TTC549 (cell line): Measurements from ENCODE around the gene ILRUN.
"Not testable (repeated sequence)": the region's sequence is repeated elsewhere in the genome, so short reads cannot be mapped to it uniquely, and the experiment has no call there.

Source experiments
- FAIRE-seq: peaks from 2 replicates; lab custom pipeline; 2012; peaks lifted over from hg19 to GRCh38; lab: Jason Lieb, UNC

ILRUN gene

DNA sequence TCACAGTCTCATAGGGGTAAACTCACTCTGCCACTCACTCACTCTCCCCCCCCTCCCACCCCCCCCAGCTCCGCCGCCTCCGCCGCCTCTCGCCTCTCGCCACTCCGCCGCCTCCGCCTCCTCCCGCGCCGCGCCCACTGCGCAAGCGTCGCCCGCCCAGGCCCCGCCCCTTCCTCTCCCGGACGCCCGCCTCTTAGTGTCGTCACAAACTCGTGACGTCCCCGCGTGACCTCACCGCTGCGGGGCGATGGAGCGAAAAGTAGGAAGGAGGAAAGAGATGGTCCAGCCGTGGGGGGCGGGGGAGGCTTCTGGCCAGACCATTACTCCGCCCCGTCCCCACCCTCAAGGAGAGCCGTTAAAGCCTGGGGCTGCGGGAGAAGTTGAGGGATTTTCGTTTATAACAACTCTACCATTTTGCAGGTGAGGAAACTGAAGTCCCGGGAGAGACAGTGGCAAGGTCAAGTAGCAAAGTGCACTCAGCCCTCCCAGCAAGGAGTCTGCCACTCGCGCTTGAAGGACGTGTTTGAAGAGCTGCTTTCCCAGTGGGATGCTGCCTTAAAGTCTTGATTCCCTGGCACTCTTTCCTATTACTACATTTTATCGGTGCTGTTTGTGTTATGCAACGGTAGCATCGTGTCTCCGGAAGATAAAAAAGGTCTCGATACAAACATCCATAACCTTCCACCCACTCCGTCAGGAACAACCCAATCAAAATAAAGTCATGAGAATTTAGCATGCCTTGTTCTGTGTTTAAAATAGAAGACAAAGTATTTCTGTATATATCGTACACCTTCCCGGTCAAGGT is at the start of gene ILRUN:
Gene ILRUN, minus strand, starts transcription at position 29 of the 805 bp plus-strand sequence. CDS start 164 bp downstream, outside the sequence.
- no peak for FAIRE-seq

DNA sequence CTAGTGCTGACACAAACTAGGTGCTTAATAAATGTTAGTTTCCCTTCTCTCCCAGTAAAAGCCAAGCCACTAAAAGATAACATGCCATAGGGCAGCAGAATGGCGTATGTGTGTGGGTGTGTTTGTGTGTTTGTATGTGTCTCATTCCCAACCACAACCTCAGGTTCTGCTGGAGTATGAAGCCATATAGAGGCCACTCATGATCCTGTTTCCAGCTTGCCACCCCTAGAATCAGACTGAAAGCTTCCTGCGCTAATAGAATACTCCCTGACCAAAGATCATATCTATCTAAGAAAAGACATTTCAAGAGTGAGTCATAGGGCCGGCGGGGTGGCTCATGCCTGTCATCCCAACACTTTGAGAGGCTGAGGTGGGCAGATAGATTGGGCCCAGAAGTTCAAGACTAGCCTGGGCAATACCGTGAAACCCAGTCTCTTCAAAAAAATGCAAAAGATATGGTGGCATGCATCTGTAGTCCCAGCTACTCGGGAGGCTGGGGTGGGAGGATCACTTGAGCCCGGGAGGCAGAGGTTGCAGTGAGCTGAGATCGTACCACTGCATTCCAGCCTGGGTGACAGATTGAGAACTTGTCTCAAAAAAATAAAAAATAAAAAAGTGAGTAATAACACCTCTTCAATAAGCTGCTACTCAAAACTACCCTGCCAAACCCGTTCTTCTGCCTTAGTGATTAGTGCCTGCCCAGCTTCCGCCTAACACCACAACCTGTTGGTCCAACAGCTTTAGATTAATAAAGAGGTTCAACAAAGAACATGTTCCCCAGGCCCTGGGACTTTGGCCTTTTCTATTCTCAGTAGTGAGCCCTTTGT is 48.9 kb upstream of the ILRUN start:
- no peak for FAIRE-seq

DNA sequence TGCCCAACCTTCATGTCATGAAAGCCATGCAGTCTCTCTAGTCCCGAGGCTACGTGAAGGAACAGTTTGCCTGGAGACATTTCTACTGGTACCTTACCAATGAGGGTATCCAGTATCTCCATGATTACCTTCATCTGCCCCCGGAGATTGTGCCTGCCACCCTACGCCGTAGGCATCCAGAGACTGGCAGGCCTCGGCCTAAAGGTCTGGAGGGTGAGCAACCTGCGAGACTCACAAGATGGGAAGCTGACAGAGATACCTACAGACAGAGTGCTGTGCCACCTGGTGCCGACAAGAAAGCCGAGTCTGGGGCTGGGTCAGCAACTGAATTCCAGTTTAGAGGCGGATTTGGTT is 47.7 kb upstream of the ILRUN start:
- not testable (repeated sequence) for FAIRE-seq

DNA sequence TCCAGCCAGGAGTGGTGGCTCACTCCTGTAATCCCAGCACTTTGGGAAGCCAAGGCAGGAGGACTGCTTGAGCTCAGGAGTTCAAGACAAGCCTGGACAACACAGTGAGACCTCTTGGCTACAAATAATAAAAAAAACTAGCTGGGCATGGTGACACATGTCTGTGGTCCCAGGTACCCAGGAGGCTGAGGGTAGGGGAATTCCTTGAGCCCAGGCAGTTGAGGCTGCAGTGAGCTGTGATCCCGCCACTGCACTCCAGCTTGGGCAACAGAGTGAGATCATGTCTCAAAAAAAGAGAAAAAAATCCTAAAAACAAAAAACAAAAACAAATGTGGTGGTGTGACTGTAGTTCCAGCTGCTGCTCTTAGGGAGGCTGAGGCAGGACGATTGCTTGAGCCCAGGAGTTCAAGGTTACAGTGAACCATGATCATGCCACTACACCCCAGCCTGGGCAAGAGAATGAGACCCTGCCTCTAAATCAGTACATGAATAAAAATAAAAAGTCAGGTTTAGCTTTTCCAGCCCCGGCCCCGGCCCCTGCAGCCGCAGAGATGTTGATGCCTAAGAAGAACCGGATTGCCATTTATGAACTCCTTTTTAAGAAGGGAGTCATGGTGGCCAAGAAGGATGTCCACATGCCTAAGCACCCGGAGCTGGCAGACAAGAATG is 47.2 kb upstream of the ILRUN start:
- FAIRE-seq: no peak

DNA sequence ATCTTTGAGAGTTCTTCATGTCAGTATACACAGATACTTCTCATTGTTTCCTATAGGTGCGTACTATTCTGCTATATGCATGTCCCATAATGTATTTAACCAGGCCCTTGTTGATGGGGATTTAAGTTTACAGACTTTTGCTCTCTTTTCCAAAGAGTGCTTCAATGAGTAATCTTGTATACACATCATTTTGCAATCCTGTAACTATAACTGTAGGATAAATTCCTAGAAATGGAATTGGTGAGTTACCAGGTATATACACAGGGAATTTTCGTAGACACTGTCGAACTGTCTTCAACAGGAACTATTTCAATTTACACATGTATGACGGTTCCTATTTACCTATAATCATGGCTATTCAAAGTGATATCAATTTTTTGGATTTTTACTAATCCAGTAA is 45.5 kb upstream of the ILRUN start:
- no peak for FAIRE-seq

GRCh38 chr6:34736823-34737222 is 40.3 kb upstream of the ILRUN start:
- no peak for FAIRE-seq

DNA sequence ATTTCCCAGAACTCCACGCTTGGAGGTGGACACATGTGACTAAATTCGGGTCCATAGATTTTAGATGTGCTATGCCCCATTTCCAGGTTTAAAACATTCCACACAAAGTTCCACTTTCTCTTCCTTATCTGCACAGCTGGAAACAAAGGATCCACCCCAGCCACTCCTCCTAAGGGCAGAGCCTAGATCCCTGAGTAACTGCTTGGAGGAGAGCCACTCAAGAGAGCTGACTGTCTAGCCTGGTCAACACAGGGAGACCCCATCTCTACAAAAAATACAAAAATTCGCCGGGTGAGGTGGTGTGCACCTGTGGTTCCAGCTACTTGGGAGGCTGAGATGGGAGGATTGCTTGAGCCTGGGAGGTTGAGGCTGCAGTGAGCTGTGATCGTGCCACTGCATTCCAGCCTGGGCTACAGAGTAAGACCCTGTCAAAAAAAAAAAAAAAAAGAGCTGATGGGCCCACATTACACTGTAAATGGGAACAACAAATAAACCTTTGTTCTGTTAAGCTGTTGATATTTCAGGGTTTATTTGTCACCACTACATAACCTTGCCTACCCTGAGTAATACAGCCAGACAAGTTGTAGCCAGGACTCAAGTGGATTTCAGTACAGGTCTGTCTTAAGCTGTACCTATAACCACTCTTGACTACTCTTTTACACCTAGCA is 35.0 kb upstream of the ILRUN start:
- no peak for FAIRE-seq

GRCh38 chr6:34729631-34730470 is 33.3 kb upstream of the ILRUN start:
- FAIRE-seq: no peak

- FAIRE-seq: no peak
These were observed 29.5 kb upstream of the ILRUN start for GRCh38 chr6:34726055-34726454.

- FAIRE-seq: no peak
These were observed 26.6 kb upstream of the ILRUN start for GRCh38 chr6:34723203-34723602.

- no peak for FAIRE-seq
These were observed 25.9 kb upstream of the ILRUN start for GRCh38 chr6:34722451-34722850.

- not testable (repeated sequence) for FAIRE-seq
These were observed 23.6 kb upstream of the ILRUN start for GRCh38 chr6:34720160-34720559.

- FAIRE-seq: not testable (repeated sequence)
These were observed 23.1 kb upstream of the ILRUN start for GRCh38 chr6:34719646-34720045.

DNA sequence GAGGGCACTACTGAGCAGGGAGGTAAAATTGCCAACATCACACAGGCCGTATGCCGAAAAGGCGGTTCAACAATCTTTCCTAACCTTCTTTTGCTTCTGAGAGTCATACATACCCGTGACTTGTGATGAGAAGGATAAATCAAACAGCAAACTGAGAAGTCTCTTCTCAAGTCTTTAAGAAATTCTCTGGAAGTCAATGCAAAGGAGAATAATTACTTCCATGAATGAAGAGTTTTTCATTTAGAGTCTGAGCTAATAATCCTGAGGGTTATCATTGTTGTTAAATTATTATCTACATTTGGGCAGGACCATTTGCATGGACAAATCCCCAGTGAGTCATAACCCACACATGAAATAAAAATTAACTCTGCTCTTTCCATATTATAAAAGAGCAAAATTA is 22.4 kb upstream of the ILRUN start:
- no peak for FAIRE-seq

- FAIRE-seq: no peak
These were observed 20.9 kb upstream of the ILRUN start for GRCh38 chr6:34717466-34717865.

GRCh38 chr6:34714663-34715062 is 18.1 kb upstream of the ILRUN start:
- no peak for FAIRE-seq

- FAIRE-seq: not testable (repeated sequence)
These were observed 16.3 kb upstream of the ILRUN start for GRCh38 chr6:34712881-34713280.

- FAIRE-seq: no peak
These were observed 12.8 kb upstream of the ILRUN start for GRCh38 chr6:34709386-34709785.

DNA sequence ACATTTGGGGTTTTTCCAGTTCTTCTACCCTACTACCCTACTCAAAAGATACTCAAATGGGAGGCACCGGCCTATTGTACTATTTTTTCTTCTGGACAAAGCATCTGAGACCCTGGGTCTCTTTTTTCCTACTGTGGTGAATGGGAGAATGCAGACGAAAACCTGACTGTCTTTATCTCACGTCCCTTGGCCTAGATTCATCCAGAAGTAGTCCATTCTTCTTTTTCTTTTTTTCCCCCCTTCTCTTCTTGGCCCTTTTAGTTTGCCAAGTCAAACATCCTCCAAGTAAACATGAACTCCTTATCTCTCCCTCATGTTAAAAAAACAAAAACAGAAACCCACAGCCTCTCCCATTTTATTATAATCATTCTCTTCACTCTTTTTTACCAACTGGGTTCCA is 8.7 kb upstream of the ILRUN start:
- no peak for FAIRE-seq

DNA sequence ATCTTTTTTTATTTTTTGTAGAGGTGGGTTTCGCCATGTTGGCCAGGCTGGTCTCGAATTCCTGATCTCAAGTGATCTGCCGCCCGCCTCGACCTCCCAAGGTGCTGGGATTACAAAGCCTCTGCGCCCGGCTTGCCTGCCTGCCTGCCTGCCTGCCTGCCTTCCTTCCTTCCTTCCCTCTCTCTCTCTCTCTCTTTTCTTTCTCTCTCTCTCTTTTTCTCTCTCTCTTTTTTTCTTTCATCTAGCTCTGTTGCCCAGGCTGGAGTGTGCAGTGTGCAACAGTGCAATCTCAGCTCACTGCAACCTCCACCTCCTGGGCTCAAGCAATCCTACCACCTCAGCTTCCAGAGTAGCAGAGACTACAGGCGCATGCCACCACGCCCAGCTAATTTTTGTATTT is 4.6 kb upstream of the ILRUN start:
- no peak for FAIRE-seq

- FAIRE-seq: no peak
These were observed 1.5 kb upstream of the ILRUN start for GRCh38 chr6:34697904-34698559.
